Placental epithelial cell (primary cell): ENCODE measurements around the gene SMIM38. TPM values are rescaled to one million over a fixed set of nuclear protein-coding genes. Genes with fewer than 3 reads are reported as not detected.

ENCODE experiments used
- total RNA-seq: library from RNA; depleted of rRNA; stranded (reverse); fragments of >200 nt; gene quantifications from 2 replicates; pipeline ENCODE4 v1.2.3, GENCODE V29; 2012

The SMIM38 gene
- total RNA-seq: 0.39 TPM in 1 of 2 replicates, not detected in the other

DNA sequence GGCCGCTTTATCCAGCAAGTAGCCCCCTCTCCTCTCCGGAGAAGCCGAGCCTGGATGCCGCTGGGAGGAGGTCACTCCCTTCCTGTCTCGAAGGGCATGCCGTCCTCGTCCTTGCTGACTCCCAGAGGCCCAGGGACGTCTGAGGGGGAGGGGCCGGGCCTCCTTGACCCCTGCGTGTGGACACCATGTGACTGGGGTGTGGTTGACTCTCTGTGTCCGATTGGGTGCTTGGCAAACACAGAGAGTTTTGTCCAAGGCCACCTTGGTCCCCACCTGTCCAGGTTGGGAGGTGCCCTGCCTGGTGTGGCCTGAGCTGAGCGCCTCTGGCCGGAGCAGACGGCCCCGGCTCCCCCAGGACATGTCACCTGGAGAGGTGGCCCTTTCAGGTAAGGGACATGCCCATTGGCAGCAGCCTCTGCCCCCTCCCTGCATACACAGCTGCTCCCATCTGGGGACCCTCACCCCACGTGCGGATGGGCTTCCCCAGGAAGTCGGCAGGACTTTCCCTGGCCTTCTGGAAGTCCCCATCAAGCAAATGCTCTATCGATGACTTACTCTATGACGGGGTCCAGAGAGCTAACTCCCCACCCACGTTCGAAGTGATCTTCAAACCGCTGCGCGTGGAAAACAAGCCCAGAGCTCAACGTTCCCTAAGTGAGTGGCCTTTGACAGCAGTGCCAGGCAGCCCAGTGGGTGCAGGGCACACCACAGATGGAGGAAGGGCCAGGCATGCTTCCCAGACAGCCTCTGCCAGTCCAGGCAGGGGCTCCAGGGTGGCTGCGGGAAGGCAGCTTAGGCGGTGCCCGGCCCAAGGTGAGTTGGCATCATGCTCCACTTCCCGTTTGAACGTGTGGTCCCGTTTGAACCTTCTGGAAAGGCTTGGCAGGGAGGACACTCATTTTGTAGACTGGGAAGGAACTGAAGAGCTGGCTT, at the start of gene SMIM38:
Gene SMIM38 (plus strand): TSS at position 634 of the 933 bp plus-strand sequence. CDS start 1,912 bp downstream, outside the sequence.

Other genes starting within 250 kb of the SMIM38 start
- gene MRGPRD, start 174.9 kb upstream of the SMIM38 start, total RNA-seq: not detected in 2 replicates
- 3.7 and 5.1 TPM in 2 replicates for gene MRGPRF, start 142.7 kb upstream of the SMIM38 start, total RNA-seq
- 10.6 and 12.2 TPM in 2 replicates for gene TPCN2, start 107.0 kb upstream of the SMIM38 start, total RNA-seq
- not detected in 2 replicates for gene MYEOV, start 138.2 kb downstream of the SMIM38 start, total RNA-seq